Kidney epithelial cell (primary cell): Measurements from ENCODE around the gene ARL15. TPM values are rescaled to one million over a fixed set of nuclear protein-coding genes. Genes with fewer than 3 reads are reported as not detected.

Experiments used
- DNase-seq: peaks from one replicate; pipeline ENCODE4 v3.0.0-alpha.2; 2010; ENCODE audit warnings: low read depth
- H3K27me3 ChIP-seq: 2 replicates; pipeline ENCODE4 v1.6.0; 2011; ENCODE audit warnings: low read length; ENCODE audit not compliant: control insufficient read depth, insufficient read depth
- H3K36me3 ChIP-seq: 2 replicates; pipeline ENCODE4 v1.5.1; 2011; ENCODE audit warnings: low read length; ENCODE audit not compliant: control insufficient read depth, insufficient read depth
- H3K4me3 ChIP-seq: 2 replicates; pipeline ENCODE4 v1.5.1; 2011; ENCODE audit warnings: low read depth, mild to moderate bottlenecking, control low read depth, low read length
- total RNA-seq: library from RNA; depleted of rRNA; stranded (reverse); fragments of >200 nt; gene quantifications from 2 replicates; pipeline ENCODE4 v1.2.3, GENCODE V29; 2015
- TF ChIP-seq, protein P1 (sequence below): IDR thresholded peaks from 2 replicates; pipeline ENCODE4 v1.5.1; 2011; ENCODE audit warnings: mild to moderate bottlenecking, moderate library complexity, low read length, control low read depth, inconsistent platforms; ENCODE audit not compliant: insufficient read depth, poor library complexity, severe bottlenecking

The ARL15 gene
- total RNA-seq, 1 donor from 2014 or later, result 9.7 TPM

DNA sequence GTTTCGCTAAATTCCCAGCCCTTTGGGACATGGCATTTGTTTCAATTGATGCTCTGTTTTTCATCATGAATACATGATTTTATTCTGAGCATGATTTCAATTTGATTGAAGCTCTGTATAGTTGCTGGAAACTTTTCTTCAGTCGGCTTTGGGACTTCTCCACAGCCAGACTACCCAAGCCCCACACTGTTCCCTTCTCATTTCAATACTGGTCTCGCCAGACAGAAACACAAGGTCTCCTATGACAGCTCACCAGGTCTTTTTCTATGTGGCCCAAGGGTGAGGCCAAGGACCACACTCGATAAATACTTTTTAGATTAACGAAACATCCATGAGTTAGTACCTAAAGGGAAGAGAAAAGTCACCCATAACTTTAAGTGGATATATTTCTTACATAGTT lies 132.2 kb downstream of the ARL15 start:
- Histone ChIP-seq H3K36me3 (no peaks in the 10 kb centered on the region), H3K27me3 (no peaks in the 10 kb centered on the region), H3K4me3 (no peak overlapping the region)
- TF ChIP-seq, protein P1, sequence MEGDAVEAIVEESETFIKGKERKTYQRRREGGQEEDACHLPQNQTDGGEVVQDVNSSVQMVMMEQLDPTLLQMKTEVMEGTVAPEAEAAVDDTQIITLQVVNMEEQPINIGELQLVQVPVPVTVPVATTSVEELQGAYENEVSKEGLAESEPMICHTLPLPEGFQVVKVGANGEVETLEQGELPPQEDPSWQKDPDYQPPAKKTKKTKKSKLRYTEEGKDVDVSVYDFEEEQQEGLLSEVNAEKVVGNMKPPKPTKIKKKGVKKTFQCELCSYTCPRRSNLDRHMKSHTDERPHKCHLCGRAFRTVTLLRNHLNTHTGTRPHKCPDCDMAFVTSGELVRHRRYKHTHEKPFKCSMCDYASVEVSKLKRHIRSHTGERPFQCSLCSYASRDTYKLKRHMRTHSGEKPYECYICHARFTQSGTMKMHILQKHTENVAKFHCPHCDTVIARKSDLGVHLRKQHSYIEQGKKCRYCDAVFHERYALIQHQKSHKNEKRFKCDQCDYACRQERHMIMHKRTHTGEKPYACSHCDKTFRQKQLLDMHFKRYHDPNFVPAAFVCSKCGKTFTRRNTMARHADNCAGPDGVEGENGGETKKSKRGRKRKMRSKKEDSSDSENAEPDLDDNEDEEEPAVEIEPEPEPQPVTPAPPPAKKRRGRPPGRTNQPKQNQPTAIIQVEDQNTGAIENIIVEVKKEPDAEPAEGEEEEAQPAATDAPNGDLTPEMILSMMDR, result no peak
- no peak for DNase-seq

DNA sequence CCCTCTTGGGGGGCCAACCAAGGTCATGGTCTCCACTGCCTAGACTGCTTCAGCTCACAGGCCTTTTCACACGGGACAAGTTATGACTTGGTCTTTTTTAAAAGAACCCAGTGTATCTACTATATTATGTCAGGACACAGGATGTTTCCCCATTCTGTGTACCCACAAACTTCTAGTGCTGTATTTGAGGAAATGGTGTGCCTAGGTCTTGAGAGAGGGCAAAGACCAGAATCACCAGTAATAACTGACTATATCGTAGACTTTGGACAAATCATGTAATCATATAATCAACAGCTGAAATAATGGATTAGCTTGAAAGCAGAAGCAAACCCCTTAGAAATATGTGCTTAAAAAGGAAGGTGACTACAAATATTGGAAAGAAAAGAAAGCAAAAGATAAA lies 133.3 kb downstream of the ARL15 start:
- no peaks in the 10 kb centered on the region for H3K36me3 ChIP-seq
- no peaks in the 10 kb centered on the region for H3K27me3 ChIP-seq
- no peak for DNase-seq
- TF ChIP-seq, protein P1, result no peak
- no peak overlapping the region for H3K4me3 ChIP-seq

DNA sequence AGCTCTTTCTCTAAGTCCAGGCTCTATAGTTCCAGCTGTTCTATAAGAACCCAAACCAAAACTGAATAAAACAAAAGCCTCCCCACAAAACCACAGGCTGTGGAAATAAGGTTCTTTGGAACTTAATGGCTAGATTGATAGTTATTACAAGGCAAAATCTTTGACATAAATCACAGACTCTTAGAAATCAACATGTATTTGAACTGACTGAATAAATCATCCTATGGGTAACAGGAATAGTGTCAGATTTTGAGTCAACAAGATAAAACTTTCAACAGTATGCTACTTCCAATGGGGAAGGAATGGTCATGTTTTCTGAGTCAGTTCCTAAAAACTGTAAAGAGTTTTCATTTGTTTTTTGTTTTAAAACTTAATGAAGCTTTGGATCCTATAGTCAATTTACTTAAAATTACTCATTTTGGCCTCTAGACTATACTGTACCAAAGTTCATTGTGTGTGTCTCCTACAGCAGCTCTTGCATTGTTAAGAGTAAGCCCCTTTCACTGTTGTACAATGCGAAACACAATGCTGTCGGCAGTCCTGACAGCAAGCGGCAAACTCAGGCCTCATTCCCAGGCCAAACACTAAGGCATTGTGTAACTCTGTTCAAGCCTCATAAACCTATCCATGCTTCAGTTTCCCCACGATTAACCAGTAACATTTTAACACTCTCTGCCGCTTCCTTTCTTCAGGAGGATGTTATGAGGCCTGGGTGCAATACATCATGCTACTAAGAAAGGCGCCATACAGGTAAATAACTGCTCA lies 134.1 kb downstream of the ARL15 start:
- TF ChIP-seq, protein P1, result no peak
- Histone ChIP-seq H3K36me3 (no peaks in the 10 kb centered on the region), H3K4me3 (no peak overlapping the region), H3K27me3 (no peaks in the 10 kb centered on the region)
- DNase-seq, result peak; percentile 12

DNA sequence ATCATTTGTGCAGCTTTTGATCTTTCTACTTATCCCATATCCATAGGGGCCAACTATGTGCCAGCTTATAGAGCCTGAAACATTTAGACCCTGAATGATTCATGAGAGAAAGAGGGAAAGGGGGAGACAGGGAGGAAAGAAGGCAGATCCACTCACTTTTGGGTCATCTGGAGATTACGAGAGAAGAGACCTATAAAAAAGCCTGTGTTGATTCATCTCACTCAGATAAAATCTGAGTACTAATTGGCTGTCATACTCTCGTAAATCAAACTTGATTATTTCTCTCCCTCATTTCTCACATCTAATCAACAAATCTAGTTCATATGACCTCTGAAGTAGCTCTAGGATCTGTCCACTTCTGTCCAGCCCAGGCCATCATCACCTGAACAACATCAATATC lies 137.1 kb downstream of the ARL15 start:
- H3K36me3 ChIP-seq, result no peaks in the 10 kb centered on the region
- H3K27me3 ChIP-seq, result no peaks in the 10 kb centered on the region
- TF ChIP-seq, protein P1, result no peak
- no peak overlapping the region for H3K4me3 ChIP-seq
- DNase-seq, result no peak

DNA sequence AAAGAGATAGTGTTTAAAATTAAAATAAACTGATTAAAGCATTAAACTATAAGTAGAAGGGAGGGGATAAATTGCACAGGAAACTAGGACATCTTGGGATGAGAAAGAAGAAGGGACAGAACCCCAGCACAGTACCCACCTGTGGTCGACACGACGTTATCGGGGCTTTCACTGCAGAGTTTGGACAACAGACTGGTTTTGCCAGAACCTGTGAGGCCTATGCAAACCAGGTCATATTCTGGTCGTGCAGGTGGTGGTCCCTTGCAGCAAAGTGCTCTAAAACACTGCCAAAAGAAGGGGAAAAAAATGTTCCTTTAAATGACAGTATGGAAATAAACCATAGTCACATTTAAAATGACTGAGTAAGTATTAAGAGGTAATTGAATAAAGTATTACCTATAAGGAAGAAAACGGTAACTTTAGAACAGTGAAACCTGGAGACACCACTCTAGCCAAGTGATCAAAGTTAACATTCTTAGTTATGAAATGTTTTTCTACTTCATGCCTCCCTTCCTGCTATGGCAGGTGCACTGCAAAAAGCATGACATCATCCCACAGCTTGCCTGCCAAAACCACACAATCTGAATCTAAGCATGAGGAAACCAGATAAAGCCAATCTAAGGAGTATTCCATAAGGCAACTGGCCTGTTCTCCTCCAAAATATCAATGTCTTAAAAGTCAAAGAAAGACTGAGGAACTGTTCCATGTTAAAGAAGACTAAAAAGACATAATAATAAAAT lies 138.6 kb downstream of the ARL15 start:
- TF ChIP-seq, protein P1, result no peak
- peak; percentile 44 for DNase-seq
- no peaks in the 10 kb centered on the region for H3K36me3 ChIP-seq

More for the DNA sequence above, 138.6 kb downstream of the ARL15 start:
- no peak overlapping the region for H3K4me3 ChIP-seq
- no peaks in the 10 kb centered on the region for H3K27me3 ChIP-seq
